ENCODE results near the gene TMEM63B. TPM values are rescaled to one million over a fixed set of nuclear protein-coding genes. Genes with fewer than 3 reads are reported as not detected.

Gene TMEM63B
- total RNA-seq, 2 donors from 2014 or later: 64.6 to 65.2 TPM

- Histone ChIP-seq H3K27me3 (ENCODE audit: control insufficient read depth, insufficient read depth, low read length, poor library complexity, severe bottlenecking) (no peaks in the 10 kb centered on the region), H3K9ac (ENCODE audit: extremely low read depth, low read length, poor library complexity, severe bottlenecking) (no peak overlapping the region), H3K27ac (ENCODE audit: low read depth, low read length) (no peak overlapping the region), H3K9me3 (ENCODE audit: control insufficient read depth, low read length) (no peaks in the 10 kb centered on the region), H3K36me3 (ENCODE audit: control insufficient read depth, insufficient read depth, low read length) (peaks cover 24% of the 10 kb centered on the region), H3K4me1 (ENCODE audit: control insufficient read depth, insufficient read depth, low read length) (no peaks in the 10 kb centered on the region), H3K4me3 (ENCODE audit: low read length) (no peak overlapping the region)
- TF ChIP-seq, protein P1, sequence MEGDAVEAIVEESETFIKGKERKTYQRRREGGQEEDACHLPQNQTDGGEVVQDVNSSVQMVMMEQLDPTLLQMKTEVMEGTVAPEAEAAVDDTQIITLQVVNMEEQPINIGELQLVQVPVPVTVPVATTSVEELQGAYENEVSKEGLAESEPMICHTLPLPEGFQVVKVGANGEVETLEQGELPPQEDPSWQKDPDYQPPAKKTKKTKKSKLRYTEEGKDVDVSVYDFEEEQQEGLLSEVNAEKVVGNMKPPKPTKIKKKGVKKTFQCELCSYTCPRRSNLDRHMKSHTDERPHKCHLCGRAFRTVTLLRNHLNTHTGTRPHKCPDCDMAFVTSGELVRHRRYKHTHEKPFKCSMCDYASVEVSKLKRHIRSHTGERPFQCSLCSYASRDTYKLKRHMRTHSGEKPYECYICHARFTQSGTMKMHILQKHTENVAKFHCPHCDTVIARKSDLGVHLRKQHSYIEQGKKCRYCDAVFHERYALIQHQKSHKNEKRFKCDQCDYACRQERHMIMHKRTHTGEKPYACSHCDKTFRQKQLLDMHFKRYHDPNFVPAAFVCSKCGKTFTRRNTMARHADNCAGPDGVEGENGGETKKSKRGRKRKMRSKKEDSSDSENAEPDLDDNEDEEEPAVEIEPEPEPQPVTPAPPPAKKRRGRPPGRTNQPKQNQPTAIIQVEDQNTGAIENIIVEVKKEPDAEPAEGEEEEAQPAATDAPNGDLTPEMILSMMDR (conservative IDR thresholded peaks at IDR 0.05): no peak
- H3K27me3 Mint-ChIP-seq (ENCODE audit: insufficient read depth): no peaks in the 10 kb centered on the region
- no peak for DNase-seq
- H3K9me3 Mint-ChIP-seq: no peaks in the 10 kb centered on the region
- H3K4me1 Mint-ChIP-seq: peaks cover 56% of the 10 kb centered on the region
- H3K27ac Mint-ChIP-seq: peak overlapping the region; percentile 71
- no peak overlapping the region for H3K4me3 Mint-ChIP-seq
- peaks cover 24% of the 10 kb centered on the region for H3K36me3 Mint-ChIP-seq (ENCODE audit: low read depth)
- WGBS, 2 experiments (ENCODE audit: insufficient coverage in 1 of 2, insufficient read length in 1 of 2): 93 to 95% methylated on average over 2 to 5 of the region's 5 CpGs
These were observed 7.6 kb upstream of the TMEM63B start for GRCh38 chr6:44119704-44120262.

GRCh38 chr6:44120692-44121443 is 6.5 kb upstream of the TMEM63B start:
- TF ChIP-seq, protein P1 (conservative IDR thresholded peaks at IDR 0.05): no peak
- Histone ChIP-seq H3K27me3 (ENCODE audit: control insufficient read depth, insufficient read depth, low read length, poor library complexity, severe bottlenecking) (no peaks in the 10 kb centered on the region), H3K4me3 (ENCODE audit: low read length) (no peak overlapping the region), H3K9me3 (ENCODE audit: control insufficient read depth, low read length) (no peaks in the 10 kb centered on the region), H3K36me3 (ENCODE audit: control insufficient read depth, insufficient read depth, low read length) (peaks cover 14% of the 10 kb centered on the region), H3K4me1 (ENCODE audit: control insufficient read depth, insufficient read depth, low read length) (no peaks in the 10 kb centered on the region), H3K9ac (ENCODE audit: extremely low read depth, low read length, poor library complexity, severe bottlenecking) (no peak overlapping the region), H3K27ac (ENCODE audit: low read depth, low read length) (no peak overlapping the region)
- peak overlapping the region; percentile 61 for H3K27ac Mint-ChIP-seq
- H3K4me1 Mint-ChIP-seq: peaks cover 65% of the 10 kb centered on the region
- DNase-seq: peak; percentile 59
- peaks cover 20% of the 10 kb centered on the region for H3K36me3 Mint-ChIP-seq (ENCODE audit: low read depth)
- no peak overlapping the region for H3K4me3 Mint-ChIP-seq
- WGBS, 2 experiments (ENCODE audit: insufficient coverage in 1 of 2, insufficient read length in 1 of 2): 50 to 62% methylated on average over 3 to 4 of the region's 4 CpGs
- no peaks in the 10 kb centered on the region for H3K27me3 Mint-ChIP-seq (ENCODE audit: insufficient read depth)
- no peaks in the 10 kb centered on the region for H3K9me3 Mint-ChIP-seq

GRCh38 chr6:44122801-44123200 is 4.6 kb upstream of the TMEM63B start:
- Histone ChIP-seq H3K27me3 (ENCODE audit: control insufficient read depth, insufficient read depth, low read length, poor library complexity, severe bottlenecking) (no peaks in the 10 kb centered on the region), H3K9me3 (ENCODE audit: control insufficient read depth, low read length) (no peaks in the 10 kb centered on the region), H3K9ac (ENCODE audit: extremely low read depth, low read length, poor library complexity, severe bottlenecking) (no peak overlapping the region), H3K36me3 (ENCODE audit: control insufficient read depth, insufficient read depth, low read length) (no peaks in the 10 kb centered on the region), H3K4me3 (ENCODE audit: low read length) (peak overlapping the region; percentile 21), H3K27ac (ENCODE audit: low read depth, low read length) (no peak overlapping the region), H3K4me1 (ENCODE audit: control insufficient read depth, insufficient read depth, low read length) (no peaks in the 10 kb centered on the region)
- TF ChIP-seq, protein P1 (conservative IDR thresholded peaks at IDR 0.05): no peak
- H3K4me3 Mint-ChIP-seq: no peak overlapping the region
- H3K4me1 Mint-ChIP-seq: peaks cover 66% of the 10 kb centered on the region
- 100% methylated on average over 1 of the region's 1 CpG; no CpG with 5 or more reads in 1 of the 2 experiments for WGBS, 2 experiments (ENCODE audit: insufficient coverage in 1 of 2, insufficient read length in 1 of 2)
- H3K9me3 Mint-ChIP-seq: no peaks in the 10 kb centered on the region
- peak overlapping the region; percentile 30 for H3K27ac Mint-ChIP-seq
- H3K36me3 Mint-ChIP-seq (ENCODE audit: low read depth): peaks cover 15% of the 10 kb centered on the region
- DNase-seq: no peak
- H3K27me3 Mint-ChIP-seq (ENCODE audit: insufficient read depth): no peaks in the 10 kb centered on the region

Measured in endodermal cell (in vitro differentiated cells).